Activated T-cell treated with anti-CD3 and anti-CD28 coated beads, Interleukin-2, amount 50 U/mL, for 4 hours (primary cell): ENCODE data around the gene CC2D1B. TPM values are rescaled to one million over a fixed set of nuclear protein-coding genes. Genes with fewer than 3 reads are reported as not detected.

ENCODE experiments used
- total RNA-seq, 3 donors: library from RNA; stranded (reverse); gene quantifications; one replicate each; pipeline ENCODE4 v1.2.1, GENCODE V29; 2021

Gene CC2D1B
- total RNA-seq, 3 donors from 2014 or later = 35.0 to 40.0 (median 38.9) TPM

Other genes with a start within 250 kb of the CC2D1B start
- gene ZFYVE9, start 224.1 kb downstream of the CC2D1B start, total RNA-seq = 1 to 10 TPM; 5.4 to 5.9 (median 5.5) TPM
- gene ORC1, start 38.2 kb upstream of the CC2D1B start, total RNA-seq = 10 to 100 TPM; 34.8 to 46.2 (median 37.3) TPM
- 100 to 1,000 TPM in 2 of 3 donors, 10 to 100 TPM in 1; 94.0 to 113 (median 101) TPM for gene PRPF38A, start 38.4 kb upstream of the CC2D1B start, total RNA-seq
- gene TUT4, start 186.9 kb upstream of the CC2D1B start, total RNA-seq = 10 to 100 TPM; 36.7 to 37.7 (median 36.8) TPM
- gene GPX7, start 236.2 kb upstream of the CC2D1B start, total RNA-seq = 10 to 100 TPM; 18.6 to 20.0 (median 19.1) TPM